ENCODE data around the gene BEND3.

DNA sequence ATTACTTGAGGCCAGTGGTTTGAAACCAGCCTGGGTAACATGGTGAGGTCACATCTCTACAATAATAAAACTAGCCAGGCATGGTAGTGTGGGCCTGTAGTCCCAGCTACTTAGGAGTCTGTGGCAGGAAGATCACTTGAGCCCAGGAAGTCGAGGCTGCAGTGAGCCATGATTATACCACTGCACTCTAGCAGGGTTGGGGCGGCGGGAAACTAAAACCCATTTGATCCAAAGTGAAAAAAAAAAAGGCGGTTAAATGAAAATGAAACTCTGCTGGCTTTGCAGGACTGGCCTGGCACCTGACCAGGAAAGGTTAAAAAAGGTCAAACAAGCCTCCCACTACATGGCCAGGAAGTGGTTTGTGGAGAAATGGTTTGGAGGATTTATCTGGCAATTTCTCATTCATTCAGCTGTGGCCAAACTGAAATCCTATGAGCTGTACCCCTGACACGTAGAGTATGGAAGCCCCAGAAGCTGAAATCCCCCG is 50.7 kb downstream of the BEND3 start:
- no peak for TF ChIP-seq POLR2A (IDR thresholded peaks at IDR 0.05)
- no peak for TF ChIP-seq EP300 (IDR thresholded peaks at IDR 0.05)
- TF ChIP-seq, protein P1, sequence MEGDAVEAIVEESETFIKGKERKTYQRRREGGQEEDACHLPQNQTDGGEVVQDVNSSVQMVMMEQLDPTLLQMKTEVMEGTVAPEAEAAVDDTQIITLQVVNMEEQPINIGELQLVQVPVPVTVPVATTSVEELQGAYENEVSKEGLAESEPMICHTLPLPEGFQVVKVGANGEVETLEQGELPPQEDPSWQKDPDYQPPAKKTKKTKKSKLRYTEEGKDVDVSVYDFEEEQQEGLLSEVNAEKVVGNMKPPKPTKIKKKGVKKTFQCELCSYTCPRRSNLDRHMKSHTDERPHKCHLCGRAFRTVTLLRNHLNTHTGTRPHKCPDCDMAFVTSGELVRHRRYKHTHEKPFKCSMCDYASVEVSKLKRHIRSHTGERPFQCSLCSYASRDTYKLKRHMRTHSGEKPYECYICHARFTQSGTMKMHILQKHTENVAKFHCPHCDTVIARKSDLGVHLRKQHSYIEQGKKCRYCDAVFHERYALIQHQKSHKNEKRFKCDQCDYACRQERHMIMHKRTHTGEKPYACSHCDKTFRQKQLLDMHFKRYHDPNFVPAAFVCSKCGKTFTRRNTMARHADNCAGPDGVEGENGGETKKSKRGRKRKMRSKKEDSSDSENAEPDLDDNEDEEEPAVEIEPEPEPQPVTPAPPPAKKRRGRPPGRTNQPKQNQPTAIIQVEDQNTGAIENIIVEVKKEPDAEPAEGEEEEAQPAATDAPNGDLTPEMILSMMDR (IDR thresholded peaks at IDR 0.05): no peak
- no peak for TF ChIP-seq POLR2AphosphoS5 (IDR thresholded peaks at IDR 0.05)

All from upper lobe of left lung (tissue), 4 donors.